SHP77 (cell line): ENCODE measurements around the gene PAX5.

Experiments
- DNase-seq, 2 experiments: peaks; one replicate each; lab custom pipeline; 2025; lab: John Stamatoyannopoulos, UW

PAX5 gene

GRCh38 chr9:36933676-36934215, 100.3 kb downstream of the PAX5 start:
- DNase-seq: no peak

GRCh38 chr9:36932198-36932597, 101.9 kb downstream of the PAX5 start:
- no peak for DNase-seq

- DNase-seq: no peak
Observed at GRCh38 chr9:36930941-36931340, 103.1 kb downstream of the PAX5 start.

- no peak for DNase-seq
Observed at GRCh38 chr9:36929350-36929675, 104.8 kb downstream of the PAX5 start.

- no peak for DNase-seq
Observed at GRCh38 chr9:36928670-36929349, 105.3 kb downstream of the PAX5 start.

GRCh38 chr9:36928210-36928609, 105.9 kb downstream of the PAX5 start:
- no peak for DNase-seq

GRCh38 chr9:36924757-36925432, 109.2 kb downstream of the PAX5 start:
- no peak for DNase-seq

GRCh38 chr9:36924071-36924470, 110.0 kb downstream of the PAX5 start:
- no peak for DNase-seq

- DNase-seq: no peak
Observed at GRCh38 chr9:36923025-36923625, 110.9 kb downstream of the PAX5 start.

- DNase-seq: no peak
Observed at GRCh38 chr9:36922548-36922947, 111.5 kb downstream of the PAX5 start.

- no peak for DNase-seq
Observed at GRCh38 chr9:36914212-36914577, 119.9 kb downstream of the PAX5 start.

- no peak for DNase-seq
Observed at GRCh38 chr9:36913393-36914211, 120.5 kb downstream of the PAX5 start.

GRCh38 chr9:36912620-36913019, 121.4 kb downstream of the PAX5 start:
- no peak for DNase-seq

GRCh38 chr9:36911601-36912412, 122.3 kb downstream of the PAX5 start:
- DNase-seq: no peak

- DNase-seq: no peak
Observed at GRCh38 chr9:36911037-36911436, 123.0 kb downstream of the PAX5 start.

- no peak for DNase-seq
Observed at GRCh38 chr9:36906492-36906891, 127.6 kb downstream of the PAX5 start.

- no peak for DNase-seq
Observed at GRCh38 chr9:36905101-36906066, 128.7 kb downstream of the PAX5 start.

- no peak for DNase-seq
Observed at GRCh38 chr9:36903541-36904435, 130.3 kb downstream of the PAX5 start.

- no peak for DNase-seq
Observed at GRCh38 chr9:36902861-36903524, 131.1 kb downstream of the PAX5 start.
